ENCODE results near the gene EXOSC5.

DNA sequence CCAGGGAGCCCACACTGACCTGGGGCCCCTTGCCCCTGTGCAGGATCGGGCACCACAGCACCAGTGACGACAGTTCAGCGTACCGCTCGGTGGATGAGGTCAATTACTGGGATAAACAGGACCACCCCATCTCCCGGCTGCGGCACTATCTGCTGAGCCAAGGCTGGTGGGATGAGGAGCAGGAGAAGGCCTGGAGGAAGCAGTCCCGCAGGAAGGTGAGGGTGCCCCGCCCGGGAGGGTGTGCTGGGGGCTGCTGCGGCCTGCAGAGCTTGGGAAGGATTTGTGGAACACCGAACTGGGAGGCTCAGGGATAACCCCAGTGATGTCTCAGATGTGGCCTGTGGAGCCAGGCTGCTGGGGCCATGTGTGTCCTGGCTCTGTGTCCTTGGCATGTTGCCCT lies 25.8 kb upstream of the EXOSC5 start:
- TF ChIP-seq, protein P1, sequence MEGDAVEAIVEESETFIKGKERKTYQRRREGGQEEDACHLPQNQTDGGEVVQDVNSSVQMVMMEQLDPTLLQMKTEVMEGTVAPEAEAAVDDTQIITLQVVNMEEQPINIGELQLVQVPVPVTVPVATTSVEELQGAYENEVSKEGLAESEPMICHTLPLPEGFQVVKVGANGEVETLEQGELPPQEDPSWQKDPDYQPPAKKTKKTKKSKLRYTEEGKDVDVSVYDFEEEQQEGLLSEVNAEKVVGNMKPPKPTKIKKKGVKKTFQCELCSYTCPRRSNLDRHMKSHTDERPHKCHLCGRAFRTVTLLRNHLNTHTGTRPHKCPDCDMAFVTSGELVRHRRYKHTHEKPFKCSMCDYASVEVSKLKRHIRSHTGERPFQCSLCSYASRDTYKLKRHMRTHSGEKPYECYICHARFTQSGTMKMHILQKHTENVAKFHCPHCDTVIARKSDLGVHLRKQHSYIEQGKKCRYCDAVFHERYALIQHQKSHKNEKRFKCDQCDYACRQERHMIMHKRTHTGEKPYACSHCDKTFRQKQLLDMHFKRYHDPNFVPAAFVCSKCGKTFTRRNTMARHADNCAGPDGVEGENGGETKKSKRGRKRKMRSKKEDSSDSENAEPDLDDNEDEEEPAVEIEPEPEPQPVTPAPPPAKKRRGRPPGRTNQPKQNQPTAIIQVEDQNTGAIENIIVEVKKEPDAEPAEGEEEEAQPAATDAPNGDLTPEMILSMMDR (IDR thresholded peaks at IDR 0.05) = no peak
- TF ChIP-seq POLR2A (IDR thresholded peaks at IDR 0.05) = no peak
- TF ChIP-seq POLR2AphosphoS5 (IDR thresholded peaks at IDR 0.05; ENCODE audit: insufficient read depth in 1 of 2, low read depth in 1 of 2) = no peak
